ENCODE measurements around the gene NAA20.

DNA sequence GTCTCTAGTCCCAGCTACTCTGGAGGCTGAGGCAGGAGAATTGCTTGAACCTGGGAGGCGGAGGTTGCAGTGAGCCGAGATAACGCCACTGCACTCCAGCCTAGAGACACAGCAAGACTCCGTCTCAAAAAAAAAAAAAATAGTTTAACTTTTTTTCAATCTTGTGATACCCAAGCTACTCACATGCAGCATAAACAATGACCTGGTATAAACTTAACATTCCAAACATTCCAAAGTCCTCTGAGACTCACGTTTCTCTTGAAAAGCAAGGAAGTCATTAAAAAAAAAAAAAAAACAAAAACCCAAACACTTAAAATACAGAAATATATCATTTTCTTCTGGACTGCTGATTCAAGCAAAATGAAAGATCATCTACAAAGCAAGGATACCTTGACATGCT is 20.8 kb downstream of the NAA20 start:
- no peak for TF ChIP-seq POLR2AphosphoS5 (IDR thresholded peaks at IDR 0.05; ENCODE audit: low read depth)
- TF ChIP-seq, protein P1, sequence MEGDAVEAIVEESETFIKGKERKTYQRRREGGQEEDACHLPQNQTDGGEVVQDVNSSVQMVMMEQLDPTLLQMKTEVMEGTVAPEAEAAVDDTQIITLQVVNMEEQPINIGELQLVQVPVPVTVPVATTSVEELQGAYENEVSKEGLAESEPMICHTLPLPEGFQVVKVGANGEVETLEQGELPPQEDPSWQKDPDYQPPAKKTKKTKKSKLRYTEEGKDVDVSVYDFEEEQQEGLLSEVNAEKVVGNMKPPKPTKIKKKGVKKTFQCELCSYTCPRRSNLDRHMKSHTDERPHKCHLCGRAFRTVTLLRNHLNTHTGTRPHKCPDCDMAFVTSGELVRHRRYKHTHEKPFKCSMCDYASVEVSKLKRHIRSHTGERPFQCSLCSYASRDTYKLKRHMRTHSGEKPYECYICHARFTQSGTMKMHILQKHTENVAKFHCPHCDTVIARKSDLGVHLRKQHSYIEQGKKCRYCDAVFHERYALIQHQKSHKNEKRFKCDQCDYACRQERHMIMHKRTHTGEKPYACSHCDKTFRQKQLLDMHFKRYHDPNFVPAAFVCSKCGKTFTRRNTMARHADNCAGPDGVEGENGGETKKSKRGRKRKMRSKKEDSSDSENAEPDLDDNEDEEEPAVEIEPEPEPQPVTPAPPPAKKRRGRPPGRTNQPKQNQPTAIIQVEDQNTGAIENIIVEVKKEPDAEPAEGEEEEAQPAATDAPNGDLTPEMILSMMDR (IDR thresholded peaks at IDR 0.05; ENCODE audit: insufficient read depth, low read length): no peak
- no peak for TF ChIP-seq SPI1 (IDR thresholded peaks at IDR 0.05; ENCODE audit: borderline replicate concordance, low read depth)
- TF ChIP-seq, protein P2, sequence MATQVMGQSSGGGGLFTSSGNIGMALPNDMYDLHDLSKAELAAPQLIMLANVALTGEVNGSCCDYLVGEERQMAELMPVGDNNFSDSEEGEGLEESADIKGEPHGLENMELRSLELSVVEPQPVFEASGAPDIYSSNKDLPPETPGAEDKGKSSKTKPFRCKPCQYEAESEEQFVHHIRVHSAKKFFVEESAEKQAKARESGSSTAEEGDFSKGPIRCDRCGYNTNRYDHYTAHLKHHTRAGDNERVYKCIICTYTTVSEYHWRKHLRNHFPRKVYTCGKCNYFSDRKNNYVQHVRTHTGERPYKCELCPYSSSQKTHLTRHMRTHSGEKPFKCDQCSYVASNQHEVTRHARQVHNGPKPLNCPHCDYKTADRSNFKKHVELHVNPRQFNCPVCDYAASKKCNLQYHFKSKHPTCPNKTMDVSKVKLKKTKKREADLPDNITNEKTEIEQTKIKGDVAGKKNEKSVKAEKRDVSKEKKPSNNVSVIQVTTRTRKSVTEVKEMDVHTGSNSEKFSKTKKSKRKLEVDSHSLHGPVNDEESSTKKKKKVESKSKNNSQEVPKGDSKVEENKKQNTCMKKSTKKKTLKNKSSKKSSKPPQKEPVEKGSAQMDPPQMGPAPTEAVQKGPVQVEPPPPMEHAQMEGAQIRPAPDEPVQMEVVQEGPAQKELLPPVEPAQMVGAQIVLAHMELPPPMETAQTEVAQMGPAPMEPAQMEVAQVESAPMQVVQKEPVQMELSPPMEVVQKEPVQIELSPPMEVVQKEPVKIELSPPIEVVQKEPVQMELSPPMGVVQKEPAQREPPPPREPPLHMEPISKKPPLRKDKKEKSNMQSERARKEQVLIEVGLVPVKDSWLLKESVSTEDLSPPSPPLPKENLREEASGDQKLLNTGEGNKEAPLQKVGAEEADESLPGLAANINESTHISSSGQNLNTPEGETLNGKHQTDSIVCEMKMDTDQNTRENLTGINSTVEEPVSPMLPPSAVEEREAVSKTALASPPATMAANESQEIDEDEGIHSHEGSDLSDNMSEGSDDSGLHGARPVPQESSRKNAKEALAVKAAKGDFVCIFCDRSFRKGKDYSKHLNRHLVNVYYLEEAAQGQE (IDR thresholded peaks at IDR 0.05; ENCODE audit: insufficient replicate concordance, low read depth): no peak
